Measurements from ENCODE around the gene MGAT3.

- TF ChIP-seq JUND (IDR thresholded peaks at IDR 0.05) (no peak), POLR2AphosphoS5 (IDR thresholded peaks at IDR 0.05; ENCODE audit: low read depth, low read length) (no peak), CHD2 (IDR thresholded peaks at IDR 0.05; ENCODE audit: low read length, partially characterized antibody) (no peak), YY1 (IDR thresholded peaks at IDR 0.05; ENCODE audit: low read depth) (no peak), RXRA (IDR thresholded peaks at IDR 0.05; ENCODE audit: borderline replicate concordance, low read depth) (no peak), NRF1 (IDR thresholded peaks at IDR 0.05; ENCODE audit: low read depth, low read length) (no peak)
- TF ChIP-seq, protein P1, sequence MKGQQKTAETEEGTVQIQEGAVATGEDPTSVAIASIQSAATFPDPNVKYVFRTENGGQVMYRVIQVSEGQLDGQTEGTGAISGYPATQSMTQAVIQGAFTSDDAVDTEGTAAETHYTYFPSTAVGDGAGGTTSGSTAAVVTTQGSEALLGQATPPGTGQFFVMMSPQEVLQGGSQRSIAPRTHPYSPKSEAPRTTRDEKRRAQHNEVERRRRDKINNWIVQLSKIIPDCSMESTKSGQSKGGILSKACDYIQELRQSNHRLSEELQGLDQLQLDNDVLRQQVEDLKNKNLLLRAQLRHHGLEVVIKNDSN (IDR thresholded peaks at IDR 0.05; ENCODE audit: borderline replicate concordance, low read depth): no peak
- TF ChIP-seq, protein P2, sequence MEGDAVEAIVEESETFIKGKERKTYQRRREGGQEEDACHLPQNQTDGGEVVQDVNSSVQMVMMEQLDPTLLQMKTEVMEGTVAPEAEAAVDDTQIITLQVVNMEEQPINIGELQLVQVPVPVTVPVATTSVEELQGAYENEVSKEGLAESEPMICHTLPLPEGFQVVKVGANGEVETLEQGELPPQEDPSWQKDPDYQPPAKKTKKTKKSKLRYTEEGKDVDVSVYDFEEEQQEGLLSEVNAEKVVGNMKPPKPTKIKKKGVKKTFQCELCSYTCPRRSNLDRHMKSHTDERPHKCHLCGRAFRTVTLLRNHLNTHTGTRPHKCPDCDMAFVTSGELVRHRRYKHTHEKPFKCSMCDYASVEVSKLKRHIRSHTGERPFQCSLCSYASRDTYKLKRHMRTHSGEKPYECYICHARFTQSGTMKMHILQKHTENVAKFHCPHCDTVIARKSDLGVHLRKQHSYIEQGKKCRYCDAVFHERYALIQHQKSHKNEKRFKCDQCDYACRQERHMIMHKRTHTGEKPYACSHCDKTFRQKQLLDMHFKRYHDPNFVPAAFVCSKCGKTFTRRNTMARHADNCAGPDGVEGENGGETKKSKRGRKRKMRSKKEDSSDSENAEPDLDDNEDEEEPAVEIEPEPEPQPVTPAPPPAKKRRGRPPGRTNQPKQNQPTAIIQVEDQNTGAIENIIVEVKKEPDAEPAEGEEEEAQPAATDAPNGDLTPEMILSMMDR (IDR thresholded peaks at IDR 0.05): no peak
These were observed 32.8 kb upstream of the MGAT3 start for GRCh38 chr22:39423976-39424375.

Data from SK-N-SH (cell line).